G401.6 (cell line): ENCODE measurements around the gene GAS2L1.
A peak's percentile ranks its signal among the peaks of the same experiment; 100 is the strongest.
"Not testable (repeated sequence)": the region's sequence is repeated elsewhere in the genome, so short reads cannot be mapped to it uniquely, and the experiment has no call there.

ENCODE experiments used
- FAIRE-seq: peaks from 2 replicates; lab custom pipeline; 2012; peaks lifted over from hg19 to GRCh38; lab: Jason Lieb, UNC

The GAS2L1 gene

DNA sequence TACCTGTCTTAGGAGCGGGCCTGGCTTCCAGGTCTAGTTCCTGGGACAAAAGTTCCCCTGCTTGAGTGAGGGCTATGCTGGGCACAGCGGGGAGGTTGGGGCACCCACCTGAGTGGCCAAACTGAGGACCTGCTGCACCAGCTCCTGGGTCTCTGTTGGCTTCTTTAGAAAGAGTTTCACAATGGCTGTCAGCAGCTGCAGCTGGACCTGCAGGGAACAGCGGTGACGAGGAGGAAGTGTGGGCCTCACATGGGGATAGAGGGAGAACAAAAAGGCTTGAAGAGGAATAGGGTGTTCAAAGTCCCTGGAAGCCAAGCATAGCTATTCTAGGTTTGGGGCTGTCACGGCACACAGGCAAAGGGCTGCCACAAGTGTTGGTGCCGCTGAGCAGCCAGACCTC lies 35.7 kb downstream of the GAS2L1 start:
- no peak for FAIRE-seq

- no peak for FAIRE-seq
Observed at GRCh38 chr22:29342577-29343312, 36.3 kb downstream of the GAS2L1 start.

GRCh38 chr22:29343313-29343805 lies 36.9 kb downstream of the GAS2L1 start:
- FAIRE-seq, result peak; percentile 51

- FAIRE-seq, result no peak
Observed at GRCh38 chr22:29344137-29344536, 37.7 kb downstream of the GAS2L1 start.

- FAIRE-seq, result not testable (repeated sequence)
Observed at GRCh38 chr22:29344889-29345288, 38.4 kb downstream of the GAS2L1 start.

DNA sequence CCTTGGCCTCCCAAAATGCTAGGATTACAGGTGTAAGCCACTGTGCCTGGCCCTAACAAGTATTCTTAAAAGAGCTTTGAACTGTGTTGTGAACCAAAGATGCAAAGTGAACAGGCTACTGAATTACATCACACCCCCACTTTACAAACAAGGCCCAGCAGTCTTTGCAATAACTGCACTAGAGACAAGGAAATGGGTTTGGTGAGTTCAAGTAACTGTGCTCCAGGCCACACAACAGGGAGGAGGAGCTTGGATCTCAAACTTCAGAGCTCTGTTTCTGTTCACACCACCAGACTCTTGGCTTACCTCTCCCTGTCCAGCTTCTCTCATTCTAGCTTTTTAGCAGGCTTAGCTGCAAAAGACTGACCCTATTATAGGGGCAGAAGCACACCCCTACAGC lies 39.5 kb downstream of the GAS2L1 start:
- FAIRE-seq, result no peak

DNA sequence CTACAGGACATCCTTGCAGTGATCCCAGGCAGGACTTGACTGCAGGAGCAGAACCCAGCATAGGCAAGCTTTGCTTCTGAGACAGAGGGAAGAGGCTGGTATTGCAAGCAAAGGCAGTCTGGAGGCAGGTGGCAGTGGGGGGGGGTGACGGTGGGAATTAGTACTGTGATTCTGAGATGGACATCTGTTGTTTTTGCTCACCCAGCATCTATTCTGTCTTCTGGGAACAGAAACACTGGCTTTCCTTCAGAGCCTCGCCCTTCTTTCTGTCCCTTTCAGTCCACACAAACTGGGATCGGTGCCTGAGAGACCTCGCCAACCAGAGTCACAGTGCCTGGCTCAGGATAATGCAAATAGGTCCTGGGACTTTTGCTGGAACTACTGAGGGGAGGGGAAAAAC lies 40.2 kb downstream of the GAS2L1 start:
- no peak for FAIRE-seq

DNA sequence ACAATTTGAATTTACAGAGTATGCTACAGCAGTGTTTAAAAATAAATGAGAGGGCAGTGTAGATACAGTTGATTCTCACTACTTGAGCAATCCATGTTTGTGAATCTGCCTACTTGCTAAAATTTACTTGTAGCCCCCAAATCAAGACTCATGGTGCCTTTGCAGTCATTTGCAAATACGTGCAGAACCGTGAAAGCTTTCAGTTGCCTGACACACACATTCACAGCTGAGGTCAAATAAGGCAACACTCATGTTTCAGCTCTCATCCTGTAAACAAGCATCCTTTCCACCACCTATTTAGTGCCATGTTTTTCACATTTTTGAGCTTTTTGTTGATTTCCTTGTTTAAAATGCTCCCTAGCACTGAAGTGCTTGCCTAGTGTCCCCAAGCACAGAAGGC lies 41.6 kb downstream of the GAS2L1 start:
- FAIRE-seq, result no peak

DNA sequence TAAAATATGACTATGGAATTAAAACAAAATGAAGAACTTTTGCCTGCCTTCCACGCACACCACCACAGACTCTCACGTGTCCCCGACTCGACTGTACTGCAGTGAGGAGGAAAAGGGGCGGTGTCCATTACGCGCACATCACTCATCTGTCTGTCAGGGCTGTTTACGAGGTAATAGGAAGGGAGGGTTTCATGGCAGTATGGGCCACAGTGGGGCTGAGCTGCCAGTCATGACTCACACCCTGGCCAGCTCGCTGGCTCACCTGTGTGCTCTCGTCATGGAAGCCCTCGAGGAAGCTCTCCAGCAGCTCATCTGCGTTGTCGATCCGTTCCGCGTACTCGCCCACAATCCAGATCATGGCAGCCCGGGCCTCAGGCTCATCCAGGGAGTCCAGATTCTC lies 42.5 kb downstream of the GAS2L1 start:
- FAIRE-seq, result no peak

DNA sequence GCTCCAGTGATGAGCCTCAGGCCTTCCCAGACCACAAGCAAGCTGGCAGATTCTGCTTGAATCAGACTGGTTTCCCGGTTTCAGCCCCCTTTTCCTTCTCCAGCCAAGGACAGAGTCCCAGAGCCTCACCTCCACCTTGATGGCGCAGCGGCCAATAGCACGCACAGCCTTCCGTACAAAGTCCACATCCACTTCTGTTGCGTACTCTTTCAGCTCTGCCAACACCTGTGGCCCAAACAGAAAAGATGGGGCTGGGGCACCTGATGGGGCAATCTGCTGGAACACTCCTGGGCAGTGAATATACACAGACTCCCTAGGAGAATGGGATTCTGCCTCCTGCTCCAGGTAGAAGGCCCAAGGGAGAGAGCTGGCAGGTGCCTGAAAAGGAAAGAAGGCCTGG lies 44.6 kb downstream of the GAS2L1 start:
- FAIRE-seq, result no peak

- FAIRE-seq, result no peak
Observed at GRCh38 chr22:29351891-29352290, 45.4 kb downstream of the GAS2L1 start.

GRCh38 chr22:29352778-29353177 lies 46.3 kb downstream of the GAS2L1 start:
- no peak for FAIRE-seq

GRCh38 chr22:29353286-29353685 lies 46.8 kb downstream of the GAS2L1 start:
- no peak for FAIRE-seq

- no peak for FAIRE-seq
Observed at GRCh38 chr22:29353860-29354259, 47.4 kb downstream of the GAS2L1 start.

GRCh38 chr22:29357193-29357890 lies 50.9 kb downstream of the GAS2L1 start:
- not testable (repeated sequence) for FAIRE-seq

DNA sequence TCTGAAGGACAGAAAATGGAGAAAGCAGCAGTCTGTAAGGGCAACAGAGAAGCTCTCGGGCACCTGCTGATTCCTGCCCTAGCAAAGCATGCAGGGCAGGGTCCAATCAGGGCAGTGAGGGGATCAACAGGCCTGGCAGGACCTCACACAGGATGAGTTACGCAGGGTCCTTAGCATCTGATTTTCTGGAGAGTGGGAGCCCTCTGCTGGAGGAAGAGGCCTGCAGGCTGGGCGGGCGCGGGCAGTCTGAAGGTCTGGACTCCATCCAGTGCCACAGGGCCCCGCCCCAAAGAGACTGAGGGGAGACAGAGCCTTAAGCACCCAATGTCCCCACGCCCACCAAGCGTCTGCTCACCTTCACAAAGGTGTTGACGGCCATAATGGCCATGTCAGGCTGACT lies 53.0 kb downstream of the GAS2L1 start:
- FAIRE-seq, result no peak
